GM19397 (cell line): ENCODE data around the gene JMJD7.

ENCODE experiments used
- ATAC-seq: cut with Tn5 transposase; IDR thresholded peaks from one replicate; pipeline ENCODE4 v1.9.1; 2021; ENCODE audit warnings: mild to moderate bottlenecking, moderate library complexity; ENCODE audit not compliant: unreplicated experiment

Gene JMJD7

DNA sequence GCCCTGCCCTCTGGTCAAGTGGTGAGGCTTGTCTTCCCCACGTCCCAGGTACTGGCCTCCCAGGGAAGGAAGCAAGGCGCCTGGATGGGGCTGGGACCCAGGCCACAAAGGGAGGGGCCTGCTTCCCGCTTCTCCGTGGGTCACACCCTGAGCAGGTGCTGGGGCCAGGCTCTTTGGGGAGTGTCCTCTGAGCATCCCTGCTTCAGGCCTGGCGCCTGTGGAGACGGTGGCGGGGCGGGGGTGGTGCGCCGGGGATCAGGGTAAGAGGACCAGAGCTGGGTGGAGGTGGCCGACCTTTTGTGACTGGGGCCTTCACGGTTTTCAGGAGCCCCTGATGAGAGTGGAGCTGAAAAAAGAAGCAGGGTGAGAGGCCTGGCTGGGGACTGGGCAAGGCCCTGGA lies 14.3 kb downstream of the JMJD7 start:
- no peak for ATAC-seq

DNA sequence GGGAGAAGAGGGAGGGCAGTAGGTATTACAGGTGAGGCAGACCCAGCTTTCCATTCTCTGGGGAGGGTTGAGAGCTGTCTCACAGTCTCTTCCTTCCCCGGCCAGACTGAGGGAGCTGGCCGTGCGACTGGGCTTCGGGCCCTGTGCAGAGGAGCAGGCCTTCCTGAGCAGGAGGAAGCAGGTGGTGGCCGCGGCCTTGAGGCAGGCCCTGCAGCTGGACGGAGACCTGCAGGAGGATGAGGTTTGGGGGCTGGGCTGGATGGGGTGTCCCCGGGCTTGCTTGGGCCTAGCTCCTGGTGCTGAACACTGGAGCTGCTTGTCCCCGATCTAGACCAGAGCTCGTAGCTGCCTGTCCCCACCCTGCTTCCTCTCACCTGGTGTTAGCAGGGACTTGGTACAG lies 15.7 kb downstream of the JMJD7 start:
- no peak for ATAC-seq

DNA sequence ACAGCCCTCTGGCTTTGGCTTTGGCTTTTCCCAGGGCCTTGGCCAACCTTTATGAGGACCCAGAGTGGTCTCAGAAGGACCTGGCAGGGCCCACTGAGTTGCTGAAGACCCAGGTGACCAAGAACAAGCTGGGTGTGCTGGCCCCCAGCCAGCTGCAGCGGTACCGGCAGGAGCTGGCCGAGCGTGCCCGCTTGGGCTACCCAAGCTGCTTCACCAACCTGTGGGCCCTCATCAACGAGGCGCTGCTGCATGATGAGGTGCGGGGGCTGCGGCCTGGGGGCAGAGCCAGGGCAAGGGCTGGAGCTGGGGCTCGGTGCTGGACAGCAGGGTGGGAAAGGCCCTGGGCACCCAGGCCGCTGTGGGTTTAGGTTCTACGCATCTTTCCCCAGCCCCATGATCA lies 16.9 kb downstream of the JMJD7 start:
- ATAC-seq = no peak

DNA sequence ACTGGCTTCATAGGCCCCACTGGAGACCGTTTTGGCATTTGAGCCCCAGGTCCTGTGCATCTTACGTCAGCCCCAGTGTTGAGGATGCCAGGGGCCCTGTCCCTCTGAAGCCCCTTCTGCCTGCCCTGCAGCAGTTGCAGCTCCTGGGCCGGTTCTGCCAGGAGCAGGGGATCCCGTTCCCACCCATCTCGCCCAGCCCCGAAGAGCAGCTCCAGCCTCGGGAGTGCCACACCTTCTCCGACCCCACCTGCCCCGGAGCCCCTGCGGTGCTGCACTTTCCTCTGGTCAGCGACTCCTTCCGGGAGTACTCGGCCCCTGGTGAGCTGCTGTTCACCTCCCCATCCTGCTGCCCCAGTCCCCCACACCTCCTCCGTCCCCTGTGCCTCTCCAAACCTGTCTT lies 19.3 kb downstream of the JMJD7 start:
- ATAC-seq = no peak

DNA sequence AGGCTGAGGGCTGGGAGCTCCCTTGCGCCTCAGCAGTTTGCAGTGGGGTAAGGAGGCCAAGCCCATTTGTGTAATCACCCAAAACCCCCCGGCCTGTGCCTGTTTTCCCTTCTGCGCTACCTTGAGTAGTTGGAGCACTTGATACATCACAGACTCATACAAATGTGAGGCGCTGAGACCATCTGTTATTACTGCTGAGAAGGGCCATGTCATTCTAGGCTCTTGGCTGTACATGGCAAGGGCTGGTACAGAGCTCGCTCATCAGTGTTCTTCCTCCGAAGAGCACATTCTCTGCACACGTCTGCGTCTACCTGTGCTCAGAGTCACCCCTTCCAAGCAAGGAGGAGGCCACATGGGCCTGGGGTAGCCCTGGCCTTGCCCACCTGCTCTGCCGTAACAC lies 20.1 kb downstream of the JMJD7 start:
- no peak for ATAC-seq

DNA sequence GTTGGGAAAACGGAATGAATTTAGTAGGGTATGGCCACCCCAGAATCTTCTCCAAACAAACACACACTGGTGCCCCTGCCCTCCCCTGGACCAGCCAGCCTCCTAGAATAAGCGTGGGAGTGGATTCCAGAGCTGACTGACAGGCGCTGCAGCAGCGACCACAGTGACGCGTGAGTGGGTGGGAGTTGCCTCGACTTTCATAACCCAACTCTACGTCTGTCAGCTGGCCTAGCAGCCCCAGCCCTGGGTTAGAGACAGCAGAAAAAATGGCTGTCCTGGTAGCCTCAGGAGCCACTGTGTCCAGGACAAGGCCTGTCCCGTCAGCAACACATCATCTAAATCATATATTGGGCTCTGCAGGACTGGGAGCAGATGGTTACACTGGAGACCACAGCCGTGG lies 20.7 kb downstream of the JMJD7 start:
- ATAC-seq = no peak

DNA sequence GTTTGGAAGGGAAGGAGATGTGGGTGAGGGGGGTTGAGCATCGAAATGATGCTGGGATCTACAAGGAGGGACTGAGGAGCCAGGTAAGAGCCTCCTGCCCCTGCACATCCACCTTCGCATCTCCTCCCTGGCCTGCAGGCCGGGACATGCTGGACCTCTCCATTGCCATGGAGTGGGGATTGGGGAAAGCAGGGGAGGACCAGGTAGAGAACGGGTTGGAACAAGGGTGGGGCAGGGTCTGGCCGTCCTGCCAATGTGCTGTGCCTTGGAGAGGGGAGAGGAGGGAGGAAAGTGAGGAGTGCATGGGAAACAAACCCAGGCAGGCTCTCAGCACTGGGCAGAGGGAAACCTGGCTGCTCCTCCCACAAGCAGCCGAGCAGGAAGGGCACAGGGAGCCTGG lies 21.3 kb downstream of the JMJD7 start:
- no peak for ATAC-seq

DNA sequence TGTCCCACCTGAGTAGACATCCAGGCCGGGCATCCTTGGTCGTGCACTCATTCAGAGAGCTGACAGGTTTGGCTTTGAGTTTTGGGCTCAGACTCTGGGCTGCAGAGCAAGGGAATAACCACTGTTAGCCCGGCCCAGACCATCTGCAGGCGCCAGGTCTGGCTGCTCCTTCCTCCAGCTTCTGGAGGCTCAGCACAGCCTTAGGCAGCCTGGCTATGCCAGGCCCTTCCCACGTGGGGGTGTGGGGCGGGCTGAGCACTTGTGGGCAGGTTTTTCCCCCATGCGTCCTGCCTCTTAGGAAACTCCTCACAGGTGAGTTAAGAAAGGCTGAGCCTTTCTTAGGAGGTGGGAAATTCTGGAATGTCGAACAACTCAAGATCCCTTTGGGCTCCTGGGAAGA lies 22.0 kb downstream of the JMJD7 start:
- no peak for ATAC-seq

DNA sequence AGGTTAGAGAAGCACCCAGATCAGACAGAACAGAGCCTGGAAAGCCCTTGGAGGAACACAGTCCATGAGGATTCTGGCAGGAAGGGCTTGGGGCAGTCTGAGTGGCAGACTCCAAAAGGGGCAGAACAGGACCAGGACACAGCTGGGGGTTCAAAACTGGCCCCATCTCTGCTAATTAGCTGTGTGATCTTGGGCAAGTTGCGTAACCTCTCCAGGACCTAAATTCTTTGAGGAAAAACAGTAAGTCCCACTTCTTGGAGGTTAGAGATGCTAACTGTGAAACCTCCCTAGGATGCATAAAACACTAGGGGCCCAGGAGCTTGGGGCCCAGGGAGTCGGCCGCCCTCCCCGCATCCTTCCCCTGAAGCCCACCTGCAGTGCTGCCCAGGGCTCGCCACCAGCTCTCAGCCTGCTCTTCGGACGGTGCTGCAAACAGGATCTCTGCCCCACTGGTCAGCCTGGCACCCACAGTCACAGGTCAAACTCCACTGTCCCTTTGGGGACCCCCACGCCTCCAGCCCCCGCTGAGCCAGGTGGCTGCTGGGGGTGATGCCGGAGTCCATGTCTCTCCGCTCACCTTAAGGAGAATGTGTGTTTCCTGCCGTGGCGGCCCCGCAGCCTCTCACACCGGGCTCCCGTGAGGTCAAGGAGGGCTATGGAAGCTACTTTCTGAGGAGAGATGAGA lies 22.7 kb downstream of the JMJD7 start:
- no peak for ATAC-seq

DNA sequence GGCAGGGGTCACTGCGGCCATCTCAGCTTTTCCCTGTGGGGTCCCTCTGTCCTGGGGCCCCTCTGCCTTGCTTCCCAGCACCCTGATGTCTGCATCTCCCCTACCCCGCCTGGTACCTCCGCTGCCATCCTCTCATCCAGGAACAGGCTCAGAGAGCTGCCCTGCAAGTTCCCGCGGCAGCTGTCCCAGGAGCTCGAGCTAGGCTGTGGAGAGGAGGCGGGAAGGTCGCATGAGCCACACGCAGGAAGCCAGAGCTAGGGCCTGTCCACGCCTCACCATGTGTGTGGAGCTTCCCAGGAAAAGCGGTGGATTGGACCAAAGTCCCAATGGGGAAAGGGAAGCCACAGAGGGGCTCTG lies 23.3 kb downstream of the JMJD7 start:
- ATAC-seq = no peak

DNA sequence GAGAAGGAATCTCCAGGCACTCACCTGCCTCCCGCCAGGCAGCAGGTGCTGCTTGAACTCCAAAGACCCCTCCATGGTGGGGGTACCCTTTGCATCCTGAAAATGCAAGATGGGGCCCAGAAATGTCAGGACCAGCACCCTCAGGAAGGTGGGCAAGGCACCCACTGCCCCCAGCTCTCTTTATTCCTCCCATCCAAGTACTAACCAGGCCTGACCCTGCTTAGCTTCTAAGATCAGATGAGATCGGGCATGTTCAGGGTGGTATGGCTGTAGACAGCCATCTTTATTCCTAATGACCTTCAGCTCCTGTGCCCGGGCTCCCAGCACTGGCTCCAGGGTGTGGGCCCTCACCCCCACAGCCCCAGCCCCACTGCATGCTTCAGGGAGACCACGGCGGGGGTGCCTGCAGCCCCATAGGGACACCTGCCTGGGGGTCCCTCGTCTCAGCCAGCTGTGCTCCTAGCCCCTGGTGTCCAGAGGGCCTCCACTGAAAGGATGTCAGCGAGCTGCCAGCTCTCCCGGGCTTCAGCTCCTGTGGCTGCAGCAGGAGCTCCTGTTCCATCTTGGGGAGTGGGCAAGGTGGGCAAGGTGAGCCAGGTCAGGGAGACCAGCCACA lies 24.0 kb downstream of the JMJD7 start:
- ATAC-seq = no peak

DNA sequence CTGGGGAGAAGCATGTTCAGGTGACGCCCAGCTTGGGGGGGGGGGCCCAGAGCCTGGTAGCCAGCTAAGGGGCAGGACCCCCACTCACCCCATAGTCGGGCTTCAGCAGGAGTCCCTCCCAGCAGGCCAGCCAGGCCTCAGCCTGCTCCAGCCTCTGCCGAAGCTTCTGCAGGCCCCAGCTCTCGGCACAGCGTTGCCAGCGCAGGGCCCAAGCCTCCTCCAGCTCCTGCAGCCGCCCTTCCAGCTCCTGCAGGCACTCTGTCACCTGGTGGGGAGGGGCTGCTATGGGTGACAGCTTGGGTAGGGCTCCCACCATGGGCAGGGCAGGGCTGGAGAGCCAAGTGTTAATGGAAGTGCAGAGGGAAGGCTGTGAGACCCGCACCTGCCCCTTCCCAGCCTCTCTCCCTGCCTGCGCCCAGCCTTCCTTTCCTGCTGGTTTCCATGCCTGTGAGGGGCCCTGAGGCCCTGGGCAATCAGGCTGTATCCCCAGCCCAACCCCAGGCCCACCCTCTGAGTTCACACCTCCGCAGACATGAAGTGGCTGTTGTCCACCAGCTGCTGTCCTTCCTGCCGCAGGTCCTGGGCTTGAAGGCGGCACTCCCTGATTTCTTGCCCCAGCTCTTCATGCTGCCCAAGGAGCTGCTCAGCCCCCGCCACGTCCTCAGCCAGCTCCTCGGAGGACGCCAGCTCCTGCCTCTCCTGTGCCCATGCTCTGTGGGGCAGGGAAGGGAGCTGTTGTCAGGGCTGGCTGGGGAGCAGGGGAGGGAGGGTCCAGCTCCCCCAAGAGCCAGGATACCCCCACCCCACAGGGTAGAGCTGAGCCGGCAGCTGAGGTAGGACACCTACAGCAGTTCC lies 25.1 kb downstream of the JMJD7 start:
- no peak for ATAC-seq

DNA sequence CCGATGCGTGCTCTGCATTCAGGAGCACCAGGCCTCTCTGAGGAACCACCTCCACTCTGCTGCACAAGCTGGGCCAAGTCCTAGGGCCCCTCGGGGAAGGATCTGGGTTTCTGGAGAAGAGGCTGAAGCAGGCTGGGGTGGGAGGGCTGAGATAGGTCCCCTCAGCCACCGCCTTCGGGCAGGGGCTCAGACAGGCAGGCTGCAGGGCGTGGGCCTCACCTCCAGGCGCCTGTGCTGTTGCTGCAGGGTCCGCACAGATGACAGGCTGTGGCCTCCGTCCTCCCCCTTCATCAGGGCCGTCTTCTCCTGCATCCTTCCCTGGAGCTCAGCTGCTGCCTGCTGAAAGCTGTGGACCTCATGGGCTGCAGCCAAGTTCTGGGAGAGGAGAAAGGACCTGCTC lies 25.9 kb downstream of the JMJD7 start:
- ATAC-seq = no peak

DNA sequence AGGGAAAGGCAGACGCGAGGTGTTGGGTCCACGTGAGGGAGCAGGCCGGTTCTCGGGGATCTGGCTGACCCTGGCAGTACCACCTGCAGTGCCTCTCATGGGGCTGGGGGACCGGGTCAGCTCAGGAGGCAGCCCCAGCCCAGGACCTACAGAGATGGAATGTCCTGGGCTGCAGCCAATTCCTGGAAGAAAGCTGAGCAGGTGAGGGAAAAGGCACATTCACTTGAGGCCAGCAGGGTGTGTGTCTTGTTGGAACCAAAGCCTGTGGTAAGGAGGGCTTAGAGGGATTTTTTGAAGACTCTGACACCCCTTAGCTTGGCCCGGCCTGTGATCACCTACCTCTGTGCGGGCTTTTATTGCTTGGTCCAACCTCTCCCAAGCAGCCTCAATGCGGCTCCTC lies 26.6 kb downstream of the JMJD7 start:
- ATAC-seq = no peak

DNA sequence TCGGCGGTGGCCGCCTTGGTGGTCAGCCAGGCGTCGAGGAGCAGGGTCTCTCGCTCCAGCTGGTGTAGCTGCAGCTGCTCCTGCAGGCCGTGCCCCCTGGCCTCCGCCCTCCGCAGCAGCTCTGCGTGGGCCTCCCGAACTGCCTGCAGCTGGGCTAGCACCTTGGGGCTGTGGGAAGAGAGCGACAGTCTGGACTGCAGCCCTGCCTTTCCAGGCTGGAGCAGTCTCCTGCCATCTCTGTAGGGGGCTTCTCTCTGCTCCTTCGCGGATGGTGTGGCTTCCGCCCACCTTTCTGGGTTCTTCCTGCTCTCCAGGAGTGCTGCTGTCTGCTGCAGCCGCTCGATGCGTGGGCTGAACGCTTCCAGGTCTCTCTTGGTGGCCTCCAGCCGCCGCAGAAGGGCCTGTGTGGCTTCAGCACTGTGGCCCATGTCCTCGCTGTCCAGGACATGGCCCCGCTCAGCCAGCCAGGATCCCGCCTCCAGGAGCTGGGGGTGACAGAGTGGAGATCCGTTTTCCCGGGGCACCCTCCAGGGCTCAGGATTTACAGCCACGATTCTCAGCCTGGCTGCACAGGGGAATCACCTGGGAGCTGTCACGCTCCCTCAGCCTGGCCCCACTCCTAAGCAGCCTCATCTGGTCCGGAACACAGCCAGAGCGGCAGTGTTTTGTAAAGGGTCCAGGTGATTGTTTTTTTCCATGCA lies 27.5 kb downstream of the JMJD7 start:
- ATAC-seq = no peak

DNA sequence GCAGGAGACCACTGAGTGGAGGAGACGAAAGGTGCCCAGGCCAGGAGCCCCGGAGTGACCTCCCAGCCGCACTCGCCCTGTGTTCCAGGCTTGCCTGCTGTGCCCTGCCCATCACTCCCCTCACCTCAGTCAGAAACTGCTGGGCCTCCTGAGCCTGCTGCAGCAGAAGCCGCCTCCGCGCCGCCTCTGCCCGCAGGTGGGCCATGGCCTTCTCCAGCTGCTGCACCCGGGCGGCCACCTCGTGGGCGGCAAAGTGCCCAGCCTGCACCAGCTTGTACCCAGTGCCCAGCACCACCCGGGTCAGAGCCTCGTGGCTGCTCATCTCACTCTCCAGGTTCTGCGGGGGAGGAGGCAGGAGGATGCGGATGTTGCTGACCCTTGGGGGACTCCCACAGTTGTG lies 28.4 kb downstream of the JMJD7 start:
- no peak for ATAC-seq

DNA sequence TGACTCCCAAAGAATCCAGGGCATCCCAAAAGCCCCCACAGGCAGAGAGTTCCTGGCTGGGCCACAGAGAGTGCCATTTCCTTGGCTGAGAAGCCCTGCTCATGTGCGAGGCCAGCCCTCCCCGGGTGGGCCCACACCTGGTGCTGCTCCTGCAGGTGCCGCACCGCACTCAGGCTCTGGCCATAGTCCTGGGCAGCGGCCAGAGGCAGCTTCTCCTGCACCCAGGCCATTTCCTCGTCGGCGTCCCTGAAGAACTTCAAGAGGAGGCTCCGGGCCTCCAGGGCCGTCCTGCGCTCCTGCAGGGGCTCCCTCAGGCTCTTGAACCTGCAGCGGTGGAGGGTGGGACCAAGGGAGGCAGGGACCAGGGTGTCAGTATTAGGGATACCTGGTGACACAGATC lies 28.8 kb downstream of the JMJD7 start:
- no peak for ATAC-seq

DNA sequence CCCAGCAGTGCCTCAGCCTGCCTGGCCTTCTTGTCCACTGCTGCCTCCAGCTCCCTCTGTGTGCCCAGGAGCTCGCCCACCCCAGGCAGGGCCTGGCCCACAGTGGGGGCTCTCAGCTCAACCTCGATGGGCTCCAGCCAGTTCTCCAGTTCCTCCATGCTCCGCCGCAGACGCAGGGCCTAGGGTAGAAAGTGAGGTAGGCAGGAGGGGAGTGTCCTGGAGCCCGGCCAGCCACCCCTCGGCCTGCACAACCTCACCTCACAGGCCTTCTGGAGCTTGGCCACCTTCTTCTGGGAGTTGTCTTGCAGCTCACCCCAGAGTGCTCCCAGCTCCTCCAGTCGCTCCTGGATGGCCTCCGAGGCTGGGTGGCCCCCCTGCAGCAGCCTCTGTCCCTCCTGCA lies 29.4 kb downstream of the JMJD7 start:
- no peak for ATAC-seq

DNA sequence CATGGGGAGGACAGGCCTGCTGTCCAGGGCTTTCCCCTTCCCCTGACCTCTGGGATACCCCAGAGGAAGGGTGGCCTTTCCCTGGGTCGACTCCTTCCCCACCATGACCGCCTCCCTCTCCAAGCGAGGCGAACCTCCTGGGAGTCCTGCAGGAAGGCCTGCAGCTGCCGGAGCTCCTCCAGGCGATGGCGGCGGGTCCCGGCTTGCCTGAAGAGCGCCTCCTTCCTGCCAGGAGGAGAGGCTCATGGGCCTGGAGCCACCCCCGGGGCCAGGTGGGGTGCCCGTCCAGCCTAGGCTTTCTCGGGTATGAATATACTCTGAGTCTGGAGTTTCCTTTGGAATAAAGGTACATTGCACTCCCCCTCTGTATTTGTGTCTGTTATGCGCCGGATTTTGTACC lies 30.9 kb downstream of the JMJD7 start:
- no peak for ATAC-seq

DNA sequence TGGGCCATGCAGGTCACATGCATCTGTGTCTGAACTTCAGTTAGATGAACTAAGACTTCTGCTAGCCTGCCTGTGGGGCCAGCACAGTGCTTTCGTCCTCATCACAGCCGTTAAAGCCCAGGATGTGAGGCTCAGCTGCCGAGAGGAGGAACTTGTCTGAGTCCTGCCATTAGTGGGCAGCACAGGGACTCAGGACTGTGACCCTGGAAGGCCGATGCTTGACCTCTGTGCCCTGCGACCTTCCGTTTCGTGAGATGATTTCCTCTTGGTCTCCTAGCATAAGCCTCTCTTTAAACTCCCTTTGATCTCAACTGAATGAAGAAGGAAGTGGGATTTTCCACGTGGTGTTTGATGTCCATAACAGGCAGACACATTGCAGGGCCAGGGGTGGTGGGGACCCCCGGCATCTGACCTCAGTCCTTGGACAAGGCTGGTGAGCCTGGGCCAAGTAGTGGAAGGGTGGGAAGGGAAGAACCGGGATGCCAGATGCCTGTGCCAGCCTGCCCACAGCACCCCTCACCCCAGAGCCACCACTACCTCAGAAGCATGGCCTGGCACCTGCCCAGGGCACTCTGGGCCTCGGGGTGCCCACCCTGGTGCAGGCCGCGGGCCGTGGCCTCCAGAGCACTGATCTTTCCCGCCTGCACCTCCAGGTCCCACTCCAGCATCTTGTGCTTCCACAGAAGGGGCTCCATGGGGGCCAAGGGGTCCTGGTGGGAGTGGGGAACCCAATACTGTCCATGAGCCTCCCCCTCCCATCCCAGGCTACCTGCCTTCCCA lies 32.3 kb downstream of the JMJD7 start:
- no peak for ATAC-seq
